NCI-H146 treated with DMSO at 0.1 percent for 48 hours (cell line): Measurements from ENCODE around the gene FOXK1.

Experiments
- DNase-seq: peaks from one replicate; lab custom pipeline; 2025; ENCODE audit not compliant: unreplicated experiment; lab: John Stamatoyannopoulos, UW

Gene FOXK1

GRCh38 chr7:4720225-4720624 is 38.1 kb downstream of the FOXK1 start:
- DNase-seq = no peak

DNA sequence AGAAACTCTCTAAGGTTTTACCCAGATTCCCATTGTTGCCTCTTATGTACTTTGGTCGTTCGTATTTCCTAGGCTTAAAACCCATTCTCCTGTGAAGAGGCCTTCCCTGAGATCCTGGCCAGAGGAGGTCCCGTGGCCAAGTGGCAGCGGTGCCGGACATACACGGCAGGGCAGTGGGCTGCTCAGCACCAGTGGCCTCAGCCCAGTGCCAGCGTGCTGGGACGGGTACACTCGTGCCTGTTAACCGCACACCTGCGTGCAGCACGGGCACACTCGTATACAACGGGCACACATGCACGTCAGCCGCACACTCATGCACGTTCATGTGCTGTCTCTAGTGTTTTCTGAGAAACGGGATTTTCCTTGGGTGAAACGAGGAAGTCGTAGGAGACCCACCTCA is 40.2 kb downstream of the FOXK1 start:
- no peak for DNase-seq

DNA sequence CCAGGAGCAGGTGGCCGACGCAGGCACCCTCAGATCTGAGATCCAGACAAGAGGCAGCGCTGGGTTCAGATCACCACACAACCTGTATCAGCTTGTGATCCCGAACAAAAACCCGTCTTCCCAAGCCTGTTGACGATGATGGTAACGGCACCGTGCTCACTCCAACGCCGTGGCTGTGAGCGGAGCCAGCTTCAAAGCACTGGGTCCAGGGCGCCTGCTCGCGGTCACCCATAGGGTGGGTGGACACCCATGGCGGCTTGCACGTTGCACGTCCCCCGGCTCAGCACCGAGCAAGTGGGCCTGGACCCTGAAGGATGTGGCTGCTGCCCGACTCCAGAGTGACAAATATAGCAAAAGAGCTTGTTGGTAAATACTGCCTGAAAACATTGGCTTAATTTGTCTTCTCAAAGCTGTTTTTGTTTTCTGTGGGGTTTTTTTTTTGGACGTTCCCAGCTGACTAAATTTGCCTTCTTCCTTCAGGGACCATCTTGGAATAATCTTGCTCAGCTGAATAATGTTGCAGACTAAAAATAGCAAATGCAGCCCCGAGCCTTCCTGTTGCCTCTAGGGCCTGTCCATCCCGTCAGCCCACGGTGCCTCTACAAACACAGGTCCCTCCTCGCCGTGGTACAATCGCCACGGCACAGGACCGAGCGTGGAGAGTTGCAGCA is 41.0 kb downstream of the FOXK1 start:
- no peak for DNase-seq

- no peak for DNase-seq
Observed at GRCh38 chr7:4724648-4725013, 42.5 kb downstream of the FOXK1 start.

DNA sequence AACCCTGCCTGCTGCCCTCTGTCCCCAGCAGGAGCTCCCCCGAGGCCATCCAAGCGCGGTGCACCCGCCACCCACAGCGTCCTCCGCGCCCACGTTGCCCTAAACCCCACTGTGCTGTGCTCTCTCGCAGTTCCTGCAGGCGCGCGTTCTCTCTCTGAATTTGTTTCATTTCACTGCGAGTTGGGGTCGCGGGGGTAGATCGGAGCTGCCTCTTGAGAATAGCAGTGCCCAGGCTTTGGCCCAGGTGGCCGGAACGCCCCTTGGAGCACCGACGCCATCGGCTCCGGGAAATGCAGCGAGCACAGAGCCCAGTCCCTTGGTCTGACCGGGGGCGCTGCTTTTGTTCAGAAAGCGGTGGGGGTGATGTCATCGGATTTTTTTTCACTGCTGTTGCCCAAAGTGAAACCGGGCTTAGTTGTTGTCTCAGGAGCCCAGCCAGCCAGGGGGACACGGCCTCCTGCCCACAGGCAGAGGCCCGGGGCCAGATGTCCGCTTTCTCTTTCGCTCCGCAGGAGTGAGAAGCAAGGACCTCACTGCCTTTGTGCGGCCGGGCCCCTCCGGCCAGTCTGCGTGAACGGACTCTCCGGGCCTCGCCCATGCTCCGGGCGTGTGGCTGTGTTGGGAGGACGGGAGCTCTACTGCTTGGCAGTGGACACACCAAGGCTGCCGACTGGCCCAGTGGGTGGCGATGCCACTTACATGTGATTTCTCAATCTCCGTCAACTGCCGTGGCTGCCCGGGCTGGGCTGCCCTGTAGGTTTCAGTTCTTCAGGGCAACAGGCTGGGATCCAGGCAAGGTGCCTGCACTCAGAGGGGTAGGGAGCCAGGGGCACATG is 43.1 kb downstream of the FOXK1 start:
- no peak for DNase-seq

DNA sequence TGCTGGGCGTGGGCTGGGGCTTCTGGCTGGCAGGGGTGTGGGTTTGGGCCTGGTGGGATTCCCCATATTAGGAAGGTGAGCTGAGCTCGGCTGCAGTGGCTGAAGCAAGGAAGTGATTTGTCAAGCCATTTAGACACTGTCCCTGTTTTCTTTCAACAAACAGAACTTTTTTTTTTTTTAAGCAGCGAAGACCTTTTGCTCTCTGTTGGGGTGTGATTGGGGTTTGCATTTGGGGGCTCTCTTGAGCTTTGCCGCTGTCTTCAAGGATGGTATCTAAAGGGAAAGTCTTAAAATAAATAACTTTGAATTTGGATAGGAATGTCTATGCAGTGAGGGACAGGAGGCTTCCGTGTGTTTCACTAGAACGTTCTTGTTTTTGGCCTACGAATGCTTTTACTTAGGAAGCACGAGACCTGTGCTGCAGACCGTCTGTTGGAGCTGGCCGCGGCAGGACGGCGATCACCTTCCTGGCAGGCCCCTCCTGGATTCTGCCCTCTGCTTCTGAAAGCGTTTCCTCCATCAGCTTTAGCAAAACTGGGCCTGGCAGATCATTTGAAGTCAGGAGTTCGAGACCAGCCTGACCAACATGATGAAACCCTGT is 43.9 kb downstream of the FOXK1 start:
- DNase-seq = no peak

- no peak for DNase-seq
Observed at GRCh38 chr7:4726566-4726965, 44.5 kb downstream of the FOXK1 start.

DNA sequence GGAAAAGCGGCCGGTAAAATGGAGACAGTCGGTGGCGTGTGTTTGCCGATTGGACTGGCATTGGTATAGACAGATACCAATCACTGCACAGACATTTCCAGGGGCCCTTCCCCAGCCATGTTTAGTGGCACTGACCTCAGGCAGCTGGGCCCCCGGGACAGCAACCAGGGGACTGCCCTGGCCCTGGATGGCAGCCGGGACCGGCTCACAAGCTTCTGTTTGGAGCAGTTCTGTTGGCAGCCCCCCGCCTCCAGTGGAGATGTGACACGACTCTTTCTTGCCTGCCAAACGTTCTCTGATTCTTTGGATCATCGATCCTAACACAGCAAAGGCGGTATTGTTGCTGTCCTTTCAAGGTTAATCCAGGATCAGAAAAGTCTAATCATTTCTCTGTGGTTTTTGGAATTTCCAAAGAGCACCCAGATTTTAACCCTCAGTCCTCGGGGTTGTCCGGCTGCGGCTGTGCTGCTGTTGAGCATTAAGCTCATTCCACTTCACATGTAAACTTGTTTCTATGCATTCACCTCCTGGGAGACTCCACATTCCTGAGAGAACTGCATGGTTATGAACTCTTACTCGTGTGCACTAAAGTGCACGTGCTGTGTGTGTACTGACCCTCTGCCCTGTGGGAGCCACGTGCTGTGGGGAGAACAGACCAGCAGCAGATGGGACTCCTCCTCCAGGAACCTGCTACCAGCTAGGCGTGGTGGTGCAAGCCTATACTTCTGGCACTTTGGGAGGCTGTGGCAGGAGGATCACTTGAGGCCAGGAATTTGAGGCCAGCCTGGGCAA is 46.0 kb downstream of the FOXK1 start:
- DNase-seq = no peak

DNA sequence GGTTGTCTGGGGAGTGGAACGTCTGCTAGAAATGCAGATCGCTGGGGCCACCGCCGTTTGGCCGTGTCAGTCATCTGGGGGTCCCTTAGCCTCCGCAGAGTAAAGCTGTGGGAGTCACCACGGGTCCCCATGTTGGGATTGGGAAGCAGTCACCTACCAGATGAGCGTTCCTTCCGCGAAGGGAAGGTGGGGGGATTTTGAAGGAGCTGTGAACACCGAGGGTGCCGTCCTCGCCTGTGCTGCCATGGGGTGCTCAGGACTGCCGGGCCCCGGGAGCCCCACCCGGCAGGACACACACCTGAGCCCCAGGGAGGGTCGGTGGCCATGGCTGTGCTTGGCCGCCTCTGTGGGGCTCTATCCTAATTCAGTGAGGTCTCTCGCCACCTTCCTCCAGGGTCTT is 47.2 kb downstream of the FOXK1 start:
- DNase-seq = no peak

- DNase-seq = no peak
Observed at GRCh38 chr7:4730276-4730675, 48.2 kb downstream of the FOXK1 start.

- no peak for DNase-seq
Observed at GRCh38 chr7:4730971-4731370, 48.9 kb downstream of the FOXK1 start.

DNA sequence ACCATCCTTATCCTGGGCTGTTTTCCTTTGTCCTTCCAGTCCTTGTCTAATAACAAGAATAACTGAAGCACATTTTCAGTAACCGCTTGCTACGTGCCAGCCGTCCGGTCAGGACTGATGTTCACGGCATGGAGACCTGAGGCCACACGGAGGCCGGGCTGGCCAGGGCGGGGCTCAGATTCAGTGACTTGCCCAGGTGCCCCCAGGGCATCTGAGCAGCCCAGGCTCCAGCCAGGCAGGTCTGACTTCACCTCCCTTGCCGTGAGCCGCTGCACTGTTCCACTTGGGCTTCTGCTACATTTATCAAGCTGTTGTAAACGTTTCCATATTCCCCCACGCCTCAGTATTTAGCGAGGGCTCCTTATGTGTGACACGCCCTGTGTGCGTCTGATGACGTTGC is 49.7 kb downstream of the FOXK1 start:
- DNase-seq = no peak

- DNase-seq = no peak
Observed at GRCh38 chr7:4733936-4734528, 51.9 kb downstream of the FOXK1 start.

DNA sequence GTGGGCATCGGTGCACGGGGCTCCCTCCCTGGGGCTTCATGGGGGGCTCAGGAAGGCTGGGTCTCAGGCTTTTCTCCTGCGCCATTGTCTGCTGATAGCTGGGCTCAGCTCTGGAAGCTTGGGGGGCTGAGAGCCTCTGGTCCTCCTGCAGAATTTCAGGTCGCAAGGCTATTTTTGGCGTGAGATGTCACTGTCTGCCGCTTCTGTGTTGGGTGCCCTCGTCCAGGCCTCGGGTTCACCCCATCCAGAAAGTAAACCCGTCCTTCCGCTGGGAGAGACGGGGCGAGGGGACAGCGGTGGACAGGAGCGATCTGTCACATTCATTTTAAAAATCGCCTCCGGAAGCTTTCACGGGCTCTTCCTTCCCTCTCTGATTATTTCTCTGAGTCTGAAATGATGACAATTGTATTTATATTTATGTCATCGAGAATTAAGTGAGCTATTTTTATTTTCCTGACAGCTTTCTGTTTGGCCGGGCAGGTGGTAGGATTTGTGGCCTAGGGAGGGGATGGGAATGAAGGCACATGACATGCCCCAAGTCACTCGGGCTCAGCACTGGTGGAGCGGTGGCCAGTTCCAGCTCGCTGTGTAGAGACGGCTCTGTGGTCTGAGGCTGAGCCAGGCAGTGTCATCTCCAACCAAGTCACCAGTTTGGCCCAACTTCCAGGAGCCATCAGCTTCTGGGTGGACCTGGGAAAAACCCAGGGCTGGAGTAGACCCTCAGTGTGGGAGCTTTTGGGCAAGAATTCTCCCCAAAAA is 52.7 kb downstream of the FOXK1 start:
- no peak for DNase-seq

DNA sequence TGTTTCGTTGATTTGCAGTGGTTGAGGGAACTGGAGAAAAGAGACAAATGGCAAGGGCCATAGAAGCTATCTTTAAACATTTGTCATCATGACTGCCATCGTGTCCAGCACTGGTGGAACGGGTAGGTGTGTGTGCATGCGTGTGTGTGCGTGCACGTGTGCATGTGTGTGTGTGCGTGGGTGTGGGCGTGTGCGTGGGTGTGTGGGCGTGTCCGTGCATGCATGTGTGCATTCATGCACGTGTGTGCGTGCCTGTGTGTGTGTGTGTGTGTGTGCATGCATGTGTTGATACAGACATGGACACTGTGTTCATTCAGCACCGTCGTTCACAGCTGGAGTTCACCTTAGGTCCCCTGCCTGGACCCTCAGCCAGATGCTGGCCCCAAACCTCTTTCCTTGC is 55.2 kb downstream of the FOXK1 start:
- no peak for DNase-seq

DNA sequence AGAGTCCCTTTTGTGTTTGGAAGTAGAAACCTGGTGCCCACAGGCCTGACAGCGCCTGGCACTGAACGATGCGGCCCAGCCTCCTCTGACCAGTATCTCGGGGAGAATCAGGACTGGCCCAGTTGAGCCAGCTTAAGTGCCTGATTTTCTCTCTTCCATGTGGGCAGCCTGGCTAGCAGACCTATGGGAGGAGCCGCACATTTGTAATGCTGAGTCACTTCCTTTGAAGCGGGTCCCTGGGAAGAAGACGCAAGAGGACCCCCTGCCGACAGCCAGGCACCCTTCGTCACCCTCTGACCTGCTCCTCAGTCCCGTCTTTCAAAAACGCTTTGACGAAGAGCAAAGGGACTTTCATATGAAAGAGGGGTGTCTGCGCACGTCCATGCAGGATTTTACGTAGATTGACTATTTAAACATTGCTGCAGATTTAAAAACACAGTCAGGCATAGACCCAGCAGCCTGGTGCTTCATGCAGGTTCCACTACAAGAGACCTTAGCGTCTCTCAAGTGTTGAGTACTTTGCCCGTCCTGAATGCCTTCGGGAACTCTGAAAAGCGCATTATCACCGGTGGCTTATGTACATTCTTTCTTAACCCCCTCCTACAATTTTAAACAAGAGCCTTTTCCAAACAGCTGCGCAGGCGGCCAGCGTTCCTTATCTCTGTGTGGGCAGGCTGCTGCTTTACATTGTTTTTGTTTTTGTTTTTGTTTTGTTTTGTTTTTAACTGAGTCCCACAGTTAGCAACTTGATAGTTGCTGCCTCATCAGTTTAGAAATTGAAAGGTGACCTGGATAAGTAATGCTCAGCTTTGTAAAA is 56.8 kb downstream of the FOXK1 start:
- DNase-seq = no peak

GRCh38 chr7:4739528-4739992 is 57.5 kb downstream of the FOXK1 start:
- DNase-seq = no peak

- no peak for DNase-seq
Observed at GRCh38 chr7:4740796-4741195, 58.7 kb downstream of the FOXK1 start.

- no peak for DNase-seq
Observed at GRCh38 chr7:4742051-4742573, 60.0 kb downstream of the FOXK1 start.
